CD4-positive, CD25-positive, alpha-beta regulatory T cell (primary cell): ENCODE data around the gene ASB13. TPM values are rescaled to one million over a fixed set of nuclear protein-coding genes. Genes with fewer than 3 reads are reported as not detected.
A peak's percentile ranks its signal among the peaks of the same experiment; 100 is the strongest.

ENCODE experiments used
- ATAC-seq, 2 donors: fragments of 150-1000 bp; cut with Tn5 transposase; one replicate each; pipeline ENCODE4 v1.10.0; 2021; ENCODE audit warnings: low read depth in 2 of 2, moderate number of reproducible peaks in 2 of 2, moderate library complexity in 1 of 2
- DNase-seq, 3 donors: peaks; one replicate each; pipeline versions ENCODE4 v3.0.0 to v3.0.0-alpha.2; 2012 to 2022; ENCODE audit warnings: mixed read lengths in 1 of 3
- H3K27ac ChIP-seq: one replicate; pipeline ENCODE4 v1.7.0; 2013; ENCODE audit warnings: mild to moderate bottlenecking, low read length; ENCODE audit not compliant: insufficient read depth, poor library complexity, severe bottlenecking
- H3K27me3 ChIP-seq: one replicate; pipeline ENCODE4 v1.7.0; 2013; ENCODE audit warnings: low read length; ENCODE audit not compliant: control insufficient read depth, insufficient read depth
- H3K36me3 ChIP-seq: one replicate; pipeline ENCODE4 v1.7.0; 2013; ENCODE audit warnings: mild to moderate bottlenecking, low read length, moderate library complexity; ENCODE audit not compliant: control insufficient read depth, insufficient read depth
- H3K4me1 ChIP-seq: 2 replicates; pipeline ENCODE4 v1.7.0; 2013; ENCODE audit warnings: mild to moderate bottlenecking, low read length; ENCODE audit not compliant: insufficient read depth, control insufficient read depth, poor library complexity, severe bottlenecking
- H3K4me3 ChIP-seq: one replicate; pipeline ENCODE4 v1.7.0; 2013; ENCODE audit warnings: low read depth, mild to moderate bottlenecking, low read length, moderate library complexity
- H3K9me3 ChIP-seq, 2 experiments: 1 replicate in 1 of 2; 2 replicates in 1 of 2; pipeline ENCODE4 v1.7.0; 2013; ENCODE audit warnings: low read length in 2 of 2, mild to moderate bottlenecking in 1 of 2, moderate library complexity in 1 of 2; ENCODE audit not compliant: control insufficient read depth in 2 of 2
- H3K27ac Mint-ChIP-seq, 3 donors: one replicate each; pipeline ENCODE4 v1.8.0; 2020 to 2022; ENCODE audit warnings: mild to moderate bottlenecking in 3 of 3, mixed read lengths in 3 of 3, moderate library complexity in 2 of 3
- H3K27me3 Mint-ChIP-seq: one replicate; pipeline ENCODE4 v1.8.0; 2022; ENCODE audit warnings: mild to moderate bottlenecking, mixed read lengths
- H3K36me3 Mint-ChIP-seq: one replicate; pipeline ENCODE4 v1.8.0; 2020; ENCODE audit warnings: mixed read lengths
- H3K4me1 Mint-ChIP-seq, 4 donors: one replicate each; pipeline ENCODE4 v1.8.0; 2020 to 2022; ENCODE audit warnings: mixed read lengths in 4 of 4, mild to moderate bottlenecking in 1 of 4
- H3K4me3 Mint-ChIP-seq, 4 donors: one replicate each; pipeline ENCODE4 v1.8.0; 2020 to 2022; ENCODE audit warnings: mild to moderate bottlenecking in 4 of 4, mixed read lengths in 4 of 4, moderate library complexity in 3 of 4
- H3K9me3 Mint-ChIP-seq, 7 donors: one replicate each; pipeline ENCODE4 v1.8.0; 2020 to 2022; ENCODE audit warnings: mixed read lengths in 7 of 7, mild to moderate bottlenecking in 3 of 7, moderate library complexity in 2 of 7
- polyA plus RNA-seq, 4 donors: library from polyadenylated mRNA; unstranded; fragments of 300-500 nt; fragmentation: Illumina TruSeq; gene quantifications; one replicate each; pipeline ENCODE4 v1.2.3, GENCODE V29; 2021
- total RNA-seq: library from RNA; stranded (reverse); gene quantifications from one replicate; pipeline ENCODE4 v1.2.3, GENCODE V29; 2022

The ASB13 gene
- total and polyA plus RNA-seq, 5 donors from 2014 or later: 2.9 to 16.0 (median 12.6) TPM

DNA sequence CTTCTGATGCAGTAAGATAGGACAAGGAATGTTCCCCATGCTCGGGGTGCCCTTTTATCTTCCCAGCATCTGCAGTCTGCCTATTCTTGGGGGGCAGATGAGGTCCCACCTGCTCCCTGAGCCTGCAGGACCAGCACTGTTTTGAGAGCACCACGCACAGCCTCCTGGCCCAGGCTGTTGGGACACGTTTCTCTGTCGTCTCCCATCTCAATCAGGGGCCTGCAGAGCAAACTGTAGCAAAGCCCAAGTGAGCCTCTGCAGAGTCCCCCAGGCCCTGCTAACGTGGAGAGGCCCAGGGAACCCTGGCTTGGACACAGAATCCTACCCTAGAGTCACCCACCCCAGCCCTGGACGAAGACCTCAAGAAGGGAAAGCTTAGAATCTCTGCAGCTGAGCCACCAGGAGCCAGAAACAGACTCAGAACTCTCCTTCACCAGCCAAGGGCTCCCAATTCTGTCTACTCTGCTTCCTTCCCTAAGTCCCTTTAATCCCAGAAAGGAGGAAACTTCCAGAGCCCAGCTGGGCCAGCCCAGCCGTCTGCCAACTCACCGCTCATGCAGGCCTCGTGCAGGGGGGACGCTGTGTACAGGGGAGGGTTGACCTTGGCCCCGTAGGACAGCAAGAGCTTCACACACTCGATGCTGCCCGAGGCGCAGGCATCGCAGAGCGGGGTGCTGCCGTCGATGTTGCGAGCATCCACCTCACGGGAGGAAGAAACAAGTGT lies 15.6 kb downstream of the ASB13 start:
- Mint-ChIP-seq H3K4me1 (peaks cover 5 to 21% (median 7%) of the 10 kb centered on the region in 4 donors), H3K9me3 (no peaks in the 10 kb centered on the region), H3K27ac (no peak overlapping the region), H3K4me3 (no peak overlapping the region), H3K36me3 (peaks cover 11% of the 10 kb centered on the region), H3K27me3 (no peaks in the 10 kb centered on the region)
- no peak for DNase-seq
- H3K4me1 ChIP-seq: no peaks in the 10 kb centered on the region
- no peaks in the 10 kb centered on the region for H3K36me3 ChIP-seq
- no peak overlapping the region for H3K4me3 ChIP-seq
- H3K9me3 ChIP-seq: no peaks in the 10 kb centered on the region
- no peak overlapping the region for H3K27ac ChIP-seq
- no peak for ATAC-seq
- H3K27me3 ChIP-seq: no peaks in the 10 kb centered on the region

DNA sequence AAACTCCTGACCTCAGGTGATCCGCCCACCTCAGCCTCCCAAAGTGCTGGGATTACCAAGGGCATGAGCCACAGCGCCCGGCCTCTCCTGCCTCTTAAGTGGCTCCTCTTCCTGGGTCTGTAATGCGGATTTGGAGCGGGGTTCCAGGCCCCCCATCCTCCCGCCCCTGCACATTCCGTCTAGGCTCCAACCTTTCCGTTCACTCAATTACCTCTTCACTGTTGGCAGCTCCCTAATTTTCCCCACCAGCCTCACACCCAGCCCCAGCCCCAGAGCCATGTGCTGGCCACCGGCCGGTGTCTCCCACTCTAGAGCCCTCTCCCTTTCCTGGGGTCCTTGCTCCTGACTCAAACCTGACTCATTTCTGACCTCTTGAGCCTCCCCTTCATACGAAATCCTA lies 16.6 kb downstream of the ASB13 start:
- H3K9me3 ChIP-seq: no peaks in the 10 kb centered on the region
- DNase-seq: no peak
- Mint-ChIP-seq H3K9me3 (no peaks in the 10 kb centered on the region), H3K27ac (no peak overlapping the region), H3K4me1 (peaks cover 0 to 12% (median 3%) of the 10 kb centered on the region in 4 donors), H3K27me3 (no peaks in the 10 kb centered on the region), H3K36me3 (peaks cover 13% of the 10 kb centered on the region), H3K4me3 (no peak overlapping the region)
- no peaks in the 10 kb centered on the region for H3K36me3 ChIP-seq
- ATAC-seq: no peak
- H3K27ac ChIP-seq: no peak overlapping the region
- no peaks in the 10 kb centered on the region for H3K4me1 ChIP-seq
- no peaks in the 10 kb centered on the region for H3K27me3 ChIP-seq
- H3K4me3 ChIP-seq: no peak overlapping the region

DNA sequence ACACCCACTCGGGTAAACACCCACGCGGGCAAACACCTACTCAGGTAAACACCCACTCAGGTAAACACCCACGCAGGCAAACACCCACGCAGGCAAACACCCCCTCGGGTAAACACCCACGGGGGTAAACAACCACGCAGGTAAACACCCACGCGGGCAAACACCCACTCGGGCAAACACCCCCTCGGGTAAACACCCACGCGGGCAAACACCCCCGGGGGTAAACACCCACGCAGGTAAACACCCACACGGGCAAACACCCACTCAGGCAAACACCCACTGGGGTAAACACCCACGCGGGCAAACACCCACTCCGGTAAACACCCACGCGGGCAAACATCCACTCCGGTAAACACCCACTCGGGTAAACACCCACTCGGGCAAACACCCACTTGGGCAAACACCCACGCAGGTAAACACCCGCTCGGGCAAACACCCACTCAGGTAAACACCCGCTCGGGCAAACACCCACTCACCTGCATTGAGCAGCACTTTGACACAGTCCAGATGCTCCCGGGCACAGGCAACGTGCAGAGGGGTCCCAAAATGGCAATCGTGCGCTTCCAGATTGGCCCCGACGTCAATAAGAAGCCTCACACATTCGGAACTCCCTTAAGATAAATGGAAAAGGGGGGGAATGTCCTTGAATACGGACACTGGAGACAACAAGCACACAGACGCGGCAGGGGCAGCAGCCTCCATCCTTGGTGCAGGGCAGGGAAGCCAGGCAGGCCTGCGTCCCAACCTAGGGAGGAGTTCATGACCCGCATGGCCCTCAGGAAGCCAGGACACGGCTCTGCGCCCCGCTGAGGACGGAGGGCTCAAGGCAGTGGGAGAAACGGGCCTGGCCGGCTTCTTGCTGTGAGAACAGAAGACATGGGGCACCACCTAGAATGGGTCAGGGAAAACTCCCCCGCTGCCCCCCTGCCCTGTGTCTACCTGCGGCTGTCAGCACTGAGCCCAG lies 17.6 kb downstream of the ASB13 start:
- peaks cover 0 to 7% (median 3%) of the 10 kb centered on the region in 4 donors for H3K4me1 Mint-ChIP-seq
- H3K4me3 Mint-ChIP-seq: no peak overlapping the region
- H3K9me3 Mint-ChIP-seq: no peaks in the 10 kb centered on the region
- no peaks in the 10 kb centered on the region for H3K27me3 Mint-ChIP-seq
- H3K4me3 ChIP-seq: no peak overlapping the region
- peak overlapping the region in 1 of 3 donors; percentile 26 for H3K27ac Mint-ChIP-seq
- no peak for DNase-seq
- no peaks in the 10 kb centered on the region for H3K27me3 ChIP-seq
- H3K9me3 ChIP-seq: no peaks in the 10 kb centered on the region
- H3K36me3 Mint-ChIP-seq: peaks cover 18% of the 10 kb centered on the region
- no peaks in the 10 kb centered on the region for H3K36me3 ChIP-seq
- no peak for ATAC-seq
- H3K27ac ChIP-seq: no peak overlapping the region
- H3K4me1 ChIP-seq: no peaks in the 10 kb centered on the region

DNA sequence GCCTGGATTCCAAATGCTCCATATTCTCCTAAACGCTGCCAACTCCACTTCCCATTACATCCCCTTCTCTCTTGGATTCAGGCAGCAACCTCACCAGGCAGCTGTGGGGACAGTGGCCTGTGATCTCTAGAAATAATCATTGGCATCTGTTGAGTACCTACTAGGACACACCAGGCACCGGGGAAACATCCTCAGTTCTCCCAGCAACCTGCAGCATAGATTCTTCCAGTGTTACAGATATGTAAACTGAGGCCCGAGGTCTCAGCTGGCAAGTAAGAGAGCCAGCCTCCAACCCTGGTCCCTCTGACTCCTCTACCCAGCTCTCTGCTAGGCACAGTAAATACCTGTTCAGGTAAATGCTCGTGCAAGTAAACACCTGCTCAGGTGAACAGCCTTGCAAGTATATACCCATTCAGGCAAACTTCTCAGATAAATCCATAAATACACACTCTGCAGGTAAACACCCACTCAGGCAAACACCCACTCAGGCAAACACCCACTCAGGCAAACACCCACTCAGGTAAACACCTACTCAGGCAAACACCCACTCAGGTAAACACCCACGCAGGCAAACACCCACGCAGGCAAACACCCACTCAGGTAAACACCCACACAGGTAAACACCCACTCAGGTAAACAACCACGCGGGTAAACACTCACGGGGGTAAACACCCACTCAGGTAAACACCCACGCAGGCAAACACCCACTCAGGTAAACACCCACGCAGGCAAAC lies 18.7 kb downstream of the ASB13 start:
- no peaks in the 10 kb centered on the region for H3K27me3 ChIP-seq
- no peaks in the 10 kb centered on the region for H3K9me3 ChIP-seq
- H3K27me3 Mint-ChIP-seq: no peaks in the 10 kb centered on the region
- ATAC-seq (no peak), DNase-seq (no peak)
- no peaks in the 10 kb centered on the region for H3K4me1 ChIP-seq
- H3K9me3 Mint-ChIP-seq: no peaks in the 10 kb centered on the region
- H3K36me3 Mint-ChIP-seq: peaks cover 22% of the 10 kb centered on the region
- no peak overlapping the region for H3K27ac ChIP-seq
- no peaks in the 10 kb centered on the region for H3K36me3 ChIP-seq
- no peak overlapping the region for H3K4me3 Mint-ChIP-seq
- H3K27ac Mint-ChIP-seq: peak overlapping the region in 1 of 3 donors; percentile 22
- H3K4me3 ChIP-seq: no peak overlapping the region
- H3K4me1 Mint-ChIP-seq: peaks cover 0 to 7% (median 2%) of the 10 kb centered on the region in 4 donors

DNA sequence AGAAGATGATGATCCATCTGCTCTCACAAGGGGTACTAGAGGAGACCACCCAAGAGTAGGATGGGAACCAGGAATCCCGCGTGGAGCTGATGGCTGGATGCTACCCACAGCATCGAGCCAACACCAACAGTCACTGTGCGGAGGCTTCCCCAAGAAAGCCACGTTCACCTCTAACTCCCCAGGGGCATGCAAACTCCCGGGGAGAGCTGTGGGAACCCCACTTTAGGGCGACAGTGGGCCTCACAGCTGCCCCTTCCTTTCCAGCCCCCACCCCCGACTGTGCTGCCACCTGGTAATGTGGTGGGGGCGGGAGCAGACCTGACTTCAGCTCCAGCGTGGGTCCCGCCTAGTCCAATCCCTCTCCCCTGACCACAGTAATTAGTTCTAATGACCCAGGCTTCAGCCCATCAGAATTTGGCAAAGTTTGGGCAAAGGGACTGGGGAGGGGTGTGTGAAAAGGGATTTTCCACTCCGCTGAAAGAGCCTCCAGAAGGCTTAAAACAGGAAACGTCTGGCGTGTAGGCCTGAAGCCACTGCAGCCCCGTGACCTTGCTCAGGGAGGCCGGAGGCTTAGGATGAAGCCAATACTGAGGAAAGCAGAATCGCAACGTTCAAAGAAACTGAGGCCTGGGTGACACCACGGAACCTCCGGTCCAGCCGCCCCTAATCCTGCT lies 20.3 kb downstream of the ASB13 start:
- no peaks in the 10 kb centered on the region for H3K36me3 ChIP-seq

DNA sequence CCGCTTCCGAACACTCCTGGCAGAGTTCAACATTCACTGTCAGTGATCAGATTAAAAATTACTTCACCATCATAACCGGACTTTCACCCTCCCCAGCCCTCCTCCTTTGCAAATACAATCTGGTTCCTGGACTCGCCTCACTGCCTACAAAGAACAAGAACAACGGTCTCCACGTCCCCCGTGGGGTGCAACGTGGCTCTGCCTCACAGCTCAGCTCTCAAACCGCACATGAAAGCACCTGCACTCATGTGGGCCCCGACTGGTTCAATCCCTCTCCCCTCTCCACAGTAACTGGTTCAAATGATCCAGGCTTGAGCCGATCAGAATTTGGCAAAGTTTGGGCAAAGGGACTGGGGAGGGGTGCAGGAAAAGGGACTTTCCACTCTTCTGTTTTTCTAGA lies 21.0 kb downstream of the ASB13 start:
- DNase-seq (no peak), ATAC-seq (no peak)
- Histone ChIP-seq H3K36me3 (no peaks in the 10 kb centered on the region), H3K4me1 (no peaks in the 10 kb centered on the region), H3K4me3 (no peak overlapping the region), H3K27ac (no peak overlapping the region), H3K9me3 (no peaks in the 10 kb centered on the region), H3K27me3 (no peaks in the 10 kb centered on the region)
- Mint-ChIP-seq H3K9me3 (no peaks in the 10 kb centered on the region), H3K4me1 (peaks cover 0 to 7% (median 2%) of the 10 kb centered on the region in 4 donors), H3K36me3 (peaks cover 33% of the 10 kb centered on the region), H3K27ac (no peak overlapping the region), H3K27me3 (no peaks in the 10 kb centered on the region), H3K4me3 (no peak overlapping the region)

More for the DNA sequence above, 20.3 kb downstream of the ASB13 start:
- Mint-ChIP-seq H3K27me3 (no peaks in the 10 kb centered on the region), H3K9me3 (no peaks in the 10 kb centered on the region), H3K4me3 (no peak overlapping the region), H3K27ac (no peak overlapping the region), H3K36me3 (peaks cover 30% of the 10 kb centered on the region), H3K4me1 (peaks cover 0 to 7% (median 2%) of the 10 kb centered on the region in 4 donors)
- Histone ChIP-seq H3K27me3 (no peaks in the 10 kb centered on the region), H3K4me1 (no peaks in the 10 kb centered on the region), H3K4me3 (no peak overlapping the region), H3K9me3 (no peaks in the 10 kb centered on the region), H3K27ac (no peak overlapping the region)
- ATAC-seq (no peak), DNase-seq (no peak)

DNA sequence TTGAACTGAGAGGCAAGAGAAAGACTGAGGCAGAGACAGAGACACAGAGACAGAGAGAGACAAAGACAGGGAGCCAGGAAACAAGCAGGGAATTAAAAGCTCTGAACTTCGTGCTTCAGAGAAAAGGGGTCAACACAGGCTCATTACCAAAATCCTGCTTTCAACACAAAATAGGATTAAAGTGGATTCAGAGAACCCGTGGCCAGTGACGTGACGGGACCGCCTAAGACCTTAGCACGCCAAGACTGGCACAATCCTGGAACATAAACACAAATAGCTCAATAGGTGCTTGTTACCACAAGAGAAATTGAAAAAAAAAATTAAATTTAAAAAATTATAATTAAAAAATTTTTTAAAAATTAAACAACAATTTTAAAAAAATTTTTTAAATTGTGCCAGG lies 21.5 kb downstream of the ASB13 start:
- no peak overlapping the region for H3K4me3 ChIP-seq
- peaks cover 0 to 7% (median 2%) of the 10 kb centered on the region in 4 donors for H3K4me1 Mint-ChIP-seq
- H3K27ac Mint-ChIP-seq: peak overlapping the region in 1 of 3 donors; percentile 13
- H3K9me3 ChIP-seq: no peaks in the 10 kb centered on the region
- peaks cover 3% of the 10 kb centered on the region for H3K36me3 ChIP-seq
- H3K9me3 Mint-ChIP-seq: no peaks in the 10 kb centered on the region
- no peak for ATAC-seq
- no peaks in the 10 kb centered on the region for H3K4me1 ChIP-seq
- no peak for DNase-seq
- H3K36me3 Mint-ChIP-seq: peaks cover 29% of the 10 kb centered on the region
- no peaks in the 10 kb centered on the region for H3K27me3 Mint-ChIP-seq
- no peak overlapping the region for H3K27ac ChIP-seq
- H3K27me3 ChIP-seq: no peaks in the 10 kb centered on the region
- H3K4me3 Mint-ChIP-seq: no peak overlapping the region
